Thoracic aorta (tissue), 2 donors: ENCODE measurements around the gene PLEKHH1. TPM values are rescaled to one million over a fixed set of nuclear protein-coding genes. Genes with fewer than 3 reads are reported as not detected.

Source experiments
- ATAC-seq: fragments of 150-250 bp; one replicate; pipeline ENCODE4 v1.8.0; 2017; ENCODE audit warnings: low read depth; ENCODE audit not compliant: insufficient number of reproducible peaks, low FRiP score
- DNase-seq: peaks from one replicate; pipeline ENCODE4 v3.0.0-alpha.2; 2020; ENCODE audit warnings: low spot score
- H3K27ac ChIP-seq, 2 donors: fragments of 200-600 bp; sonication (generic); 1 replicate in 1 of 2; 2 replicates in 1 of 2; pipeline ENCODE4 v1.5.1; 2016; ENCODE audit warnings: mild to moderate bottlenecking in 2 of 2, moderate library complexity in 2 of 2
- H3K27me3 ChIP-seq: fragments of 200-600 bp; sonication (generic); replicated peaks from 2 replicates; pipeline ENCODE4 v1.6.0; 2016; ENCODE audit warnings: mild to moderate bottlenecking; ENCODE audit not compliant: insufficient read depth
- H3K36me3 ChIP-seq: fragments of 200-600 bp; sonication (generic); one replicate; pipeline ENCODE4 v1.5.1; 2016
- H3K4me1 ChIP-seq, 2 donors: fragments of 200-600 bp; sonication (generic); 1 replicate in 1 of 2; 2 replicates in 1 of 2; pipeline versions ENCODE4 v1.5.1 to v1.6.0; 2016; ENCODE audit warnings: low read depth in 2 of 2, mild to moderate bottlenecking in 1 of 2; ENCODE audit not compliant: control insufficient read depth in 1 of 2
- H3K4me3 ChIP-seq: fragments of 200-600 bp; sonication (generic); 2 replicates; pipeline ENCODE4 v1.5.1; 2016; ENCODE audit warnings: mild to moderate bottlenecking
- H3K9me3 ChIP-seq: fragments of 200-600 bp; sonication (generic); 2 replicates; pipeline ENCODE4 v1.5.1; 2016
- CTCF ChIP-seq: fragments of 200-600 bp; sonication (generic); IDR thresholded peaks from one replicate; pipeline ENCODE4 v1.5.1; 2019; ENCODE audit warnings: antibody characterized with exemption
- total RNA-seq, 2 donors: library from RNA; depleted of rRNA; stranded (reverse); fragments of >200 nt; gene quantifications; one replicate each; pipeline versions ENCODE4 v1.1.0 to v1.2.3, GENCODE V29; 2016

Gene PLEKHH1
- total RNA-seq, 2 donors from 2014 or later: 1.4 to 3.8 TPM

GRCh38 chr14:67569011-67569650 lies 36.0 kb downstream of the PLEKHH1 start:
- no peak overlapping the region for H3K4me3 ChIP-seq
- no peaks in the 10 kb centered on the region for H3K9me3 ChIP-seq
- H3K4me1 ChIP-seq: no peaks in the 10 kb centered on the region
- TF ChIP-seq CTCF: no peak
- ATAC-seq (no peak), DNase-seq (no peak)
- no peak overlapping the region for H3K27ac ChIP-seq
- H3K27me3 ChIP-seq: no peaks in the 10 kb centered on the region
- no peaks in the 10 kb centered on the region for H3K36me3 ChIP-seq

GRCh38 chr14:67569651-67570290 lies 36.7 kb downstream of the PLEKHH1 start:
- no peak for ATAC-seq
- TF ChIP-seq CTCF: no peak
- Histone ChIP-seq H3K4me3 (no peak overlapping the region), H3K27me3 (no peaks in the 10 kb centered on the region), H3K4me1 (no peaks in the 10 kb centered on the region), H3K9me3 (no peaks in the 10 kb centered on the region), H3K27ac (no peak overlapping the region), H3K36me3 (no peaks in the 10 kb centered on the region)
- DNase-seq: no peak

GRCh38 chr14:67570453-67570852 lies 37.4 kb downstream of the PLEKHH1 start:
- Histone ChIP-seq H3K27ac (no peak overlapping the region), H3K9me3 (no peaks in the 10 kb centered on the region), H3K36me3 (no peaks in the 10 kb centered on the region), H3K4me3 (no peak overlapping the region), H3K4me1 (no peaks in the 10 kb centered on the region), H3K27me3 (no peaks in the 10 kb centered on the region)
- ATAC-seq (no peak), DNase-seq (no peak)
- no peak for TF ChIP-seq CTCF

GRCh38 chr14:67571275-67571990 lies 38.3 kb downstream of the PLEKHH1 start:
- ATAC-seq: no peak
- peak; percentile 79 for TF ChIP-seq CTCF
- Histone ChIP-seq H3K27ac (no peak overlapping the region), H3K27me3 (no peaks in the 10 kb centered on the region), H3K9me3 (no peaks in the 10 kb centered on the region), H3K4me3 (no peak overlapping the region), H3K36me3 (no peaks in the 10 kb centered on the region), H3K4me1 (no peaks in the 10 kb centered on the region)
- DNase-seq: no peak

GRCh38 chr14:67571991-67572323 lies 38.9 kb downstream of the PLEKHH1 start:
- no peak for DNase-seq
- Histone ChIP-seq H3K36me3 (no peaks in the 10 kb centered on the region), H3K4me3 (no peak overlapping the region), H3K4me1 (no peaks in the 10 kb centered on the region), H3K27me3 (no peaks in the 10 kb centered on the region), H3K27ac (no peak overlapping the region), H3K9me3 (no peaks in the 10 kb centered on the region)
- ATAC-seq: no peak
- TF ChIP-seq CTCF: no peak
